ENCODE results near the gene PRKCH. TPM values are rescaled to one million over a fixed set of nuclear protein-coding genes. Genes with fewer than 3 reads are reported as not detected.

PRKCH gene
- total RNA-seq, 1 experiment from 2014 or later: 18.3 TPM

DNA sequence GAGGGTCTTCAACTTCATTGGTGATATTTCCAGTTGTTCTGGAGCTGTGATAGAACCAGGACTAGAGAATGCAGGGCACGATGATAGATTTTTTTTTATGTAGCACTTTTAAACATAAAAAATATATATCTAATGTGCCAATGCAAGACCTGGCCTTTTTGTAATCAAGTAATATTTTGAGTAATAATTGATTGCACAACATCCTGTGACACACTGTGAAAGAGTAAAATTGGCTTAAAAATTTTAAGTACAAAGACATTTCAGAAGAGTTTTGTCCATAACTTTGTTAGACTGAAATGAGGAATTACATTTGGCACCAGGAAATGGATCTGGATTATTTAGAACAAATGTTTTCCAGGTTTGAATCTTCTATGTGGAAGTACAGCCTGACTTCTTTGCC, 22.1 kb downstream of the PRKCH start:
- H3K27me3 ChIP-seq (replicated peaks; ENCODE audit: control insufficient read depth, insufficient read depth, low read length): no peaks in the 10 kb centered on the region
- TF ChIP-seq, protein P1, sequence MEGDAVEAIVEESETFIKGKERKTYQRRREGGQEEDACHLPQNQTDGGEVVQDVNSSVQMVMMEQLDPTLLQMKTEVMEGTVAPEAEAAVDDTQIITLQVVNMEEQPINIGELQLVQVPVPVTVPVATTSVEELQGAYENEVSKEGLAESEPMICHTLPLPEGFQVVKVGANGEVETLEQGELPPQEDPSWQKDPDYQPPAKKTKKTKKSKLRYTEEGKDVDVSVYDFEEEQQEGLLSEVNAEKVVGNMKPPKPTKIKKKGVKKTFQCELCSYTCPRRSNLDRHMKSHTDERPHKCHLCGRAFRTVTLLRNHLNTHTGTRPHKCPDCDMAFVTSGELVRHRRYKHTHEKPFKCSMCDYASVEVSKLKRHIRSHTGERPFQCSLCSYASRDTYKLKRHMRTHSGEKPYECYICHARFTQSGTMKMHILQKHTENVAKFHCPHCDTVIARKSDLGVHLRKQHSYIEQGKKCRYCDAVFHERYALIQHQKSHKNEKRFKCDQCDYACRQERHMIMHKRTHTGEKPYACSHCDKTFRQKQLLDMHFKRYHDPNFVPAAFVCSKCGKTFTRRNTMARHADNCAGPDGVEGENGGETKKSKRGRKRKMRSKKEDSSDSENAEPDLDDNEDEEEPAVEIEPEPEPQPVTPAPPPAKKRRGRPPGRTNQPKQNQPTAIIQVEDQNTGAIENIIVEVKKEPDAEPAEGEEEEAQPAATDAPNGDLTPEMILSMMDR (IDR thresholded peaks at IDR 0.05; ENCODE audit: insufficient read depth in 1 of 2, low read depth in 1 of 2, low read length in 1 of 2, severe bottlenecking in 1 of 2, unreplicated experiment in 1 of 2): no peak
- peaks cover 4% of the 10 kb centered on the region for H3K36me3 Mint-ChIP-seq (ENCODE audit: insufficient read depth, unreplicated experiment)
- POLR2A ChIA-PET: no interaction called here
- no peak for DNase-seq
- no peaks in the 10 kb centered on the region for H3K36me3 ChIP-seq (ENCODE audit: control insufficient read depth, insufficient read depth, low read length)
- H3K4me3 ChIP-seq (ENCODE audit: low read depth, low read length): no peak overlapping the region
- no TSS peak for BruUV-seq (replicated peaks)
- H3K4me3 Mint-ChIP-seq (ENCODE audit: unreplicated experiment): no peak overlapping the region
- CTCF ChIA-PET: interaction anchor here (0.8 kb wide), 1 partner anchor 591 kb away, joined by 3 read pairs; no protein-coding TSS in a partner anchor
- no peaks in the 10 kb centered on the region for H3K9me3 ChIP-seq
- H3K27ac Mint-ChIP-seq (ENCODE audit: unreplicated experiment): no peak overlapping the region
- H3K27me3 Mint-ChIP-seq (ENCODE audit: insufficient read depth, unreplicated experiment): no peaks in the 10 kb centered on the region
- no peaks in the 10 kb centered on the region for H3K4me1 ChIP-seq
- H3K4me1 Mint-ChIP-seq (ENCODE audit: low read depth, unreplicated experiment): peaks cover 4% of the 10 kb centered on the region
- no peaks in the 10 kb centered on the region for H3K9me3 Mint-ChIP-seq (ENCODE audit: unreplicated experiment)
- intact Hi-C loops (cut with micrococcal nuclease; ENCODE audit: unreplicated experiment): no loop called here

DNA sequence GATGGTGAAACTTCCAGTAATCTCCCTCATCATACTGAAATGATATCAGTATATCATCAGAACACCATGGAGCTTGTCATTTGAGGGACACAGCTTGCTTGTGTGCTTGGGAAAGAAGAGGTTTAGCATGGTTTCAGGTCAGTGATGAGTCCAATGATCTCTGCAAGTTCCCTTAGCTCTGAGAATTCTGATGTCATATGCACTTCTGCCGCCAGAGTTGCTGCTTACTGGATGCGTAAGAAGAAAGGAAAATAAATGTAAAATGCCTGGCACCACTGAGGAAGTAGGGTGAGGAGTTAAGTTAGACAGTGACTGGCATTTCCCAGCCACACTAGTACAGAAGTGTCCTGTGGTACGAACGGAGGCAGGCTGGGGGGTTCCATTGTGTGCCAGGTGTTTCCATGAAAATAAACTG, 22.6 kb downstream of the PRKCH start:
- H3K4me1 ChIP-seq: no peaks in the 10 kb centered on the region
- H3K4me3 Mint-ChIP-seq (ENCODE audit: unreplicated experiment): no peak overlapping the region
- no peaks in the 10 kb centered on the region for H3K27me3 Mint-ChIP-seq (ENCODE audit: insufficient read depth, unreplicated experiment)
- H3K4me1 Mint-ChIP-seq (ENCODE audit: low read depth, unreplicated experiment): peaks cover 4% of the 10 kb centered on the region
- peaks cover 4% of the 10 kb centered on the region for H3K36me3 Mint-ChIP-seq (ENCODE audit: insufficient read depth, unreplicated experiment)
- no peaks in the 10 kb centered on the region for H3K36me3 ChIP-seq (ENCODE audit: control insufficient read depth, insufficient read depth, low read length)
- intact Hi-C loops (cut with micrococcal nuclease; ENCODE audit: unreplicated experiment): no loop called here
- no peak for DNase-seq
- H3K4me3 ChIP-seq (ENCODE audit: low read depth, low read length): no peak overlapping the region
- no TSS peak for BruUV-seq (replicated peaks)
- TF ChIP-seq, protein P1 (IDR thresholded peaks at IDR 0.05; ENCODE audit: insufficient read depth in 1 of 2, low read depth in 1 of 2, low read length in 1 of 2, severe bottlenecking in 1 of 2, unreplicated experiment in 1 of 2): no peak
- no peaks in the 10 kb centered on the region for H3K9me3 ChIP-seq
- ChIA-PET POLR2A (no interaction called here), CTCF (interaction anchor here (0.8 kb wide), 1 partner anchor 591 kb away, joined by 3 read pairs; no protein-coding TSS in a partner anchor)
- no peaks in the 10 kb centered on the region for H3K27me3 ChIP-seq (replicated peaks; ENCODE audit: control insufficient read depth, insufficient read depth, low read length)
- no peaks in the 10 kb centered on the region for H3K9me3 Mint-ChIP-seq (ENCODE audit: unreplicated experiment)
- no peak overlapping the region for H3K27ac Mint-ChIP-seq (ENCODE audit: unreplicated experiment)

DNA sequence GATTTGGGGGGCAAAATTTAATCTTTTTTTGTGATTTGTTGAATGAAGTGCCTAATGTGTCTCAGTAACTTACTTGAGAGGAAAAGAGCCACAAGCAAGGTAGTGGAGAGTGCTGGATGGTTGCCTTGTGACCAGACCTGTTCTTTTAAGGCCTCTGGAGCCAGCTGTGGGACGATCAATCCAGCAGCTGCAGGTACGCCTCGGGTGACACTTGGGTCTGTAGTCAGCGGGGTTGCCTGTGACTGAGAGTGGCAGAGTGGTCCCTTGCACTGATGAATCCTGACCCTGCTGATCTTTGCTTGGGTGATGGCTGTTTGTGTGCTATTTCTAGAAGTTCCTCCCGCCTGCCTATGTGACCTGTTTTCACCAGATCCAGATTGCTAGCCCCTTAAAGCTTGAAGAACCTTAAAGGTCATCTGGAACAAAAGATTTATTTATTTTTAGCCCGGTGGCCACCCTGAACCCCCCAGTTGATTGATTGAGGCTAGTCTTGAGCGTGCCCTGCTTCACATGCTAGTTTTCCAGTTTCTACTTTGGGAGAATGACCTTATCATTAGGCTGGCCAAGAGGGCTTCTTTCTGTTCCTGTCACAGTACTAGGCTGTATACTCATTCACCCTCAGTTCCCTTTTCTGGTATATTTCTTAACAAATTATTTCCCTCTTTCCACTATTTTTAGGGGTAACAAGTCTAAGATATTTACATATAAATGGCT, 23.2 kb downstream of the PRKCH start:
- BruUV-seq (replicated peaks): no TSS peak
- Histone ChIP-seq H3K4me3 (ENCODE audit: low read depth, low read length) (no peak overlapping the region), H3K4me1 (no peaks in the 10 kb centered on the region), H3K9me3 (no peaks in the 10 kb centered on the region), H3K27me3 (replicated peaks; ENCODE audit: control insufficient read depth, insufficient read depth, low read length) (no peaks in the 10 kb centered on the region), H3K36me3 (ENCODE audit: control insufficient read depth, insufficient read depth, low read length) (no peaks in the 10 kb centered on the region)
- TF ChIP-seq, protein P1 (IDR thresholded peaks at IDR 0.05; ENCODE audit: insufficient read depth in 1 of 2, low read depth in 1 of 2, low read length in 1 of 2, severe bottlenecking in 1 of 2, unreplicated experiment in 1 of 2): no peak
- intact Hi-C loops (cut with micrococcal nuclease; ENCODE audit: unreplicated experiment): no loop called here
- no peak for DNase-seq
- Mint-ChIP-seq H3K36me3 (ENCODE audit: insufficient read depth, unreplicated experiment) (peaks cover 4% of the 10 kb centered on the region), H3K9me3 (ENCODE audit: unreplicated experiment) (no peaks in the 10 kb centered on the region), H3K4me1 (ENCODE audit: low read depth, unreplicated experiment) (peaks cover 4% of the 10 kb centered on the region), H3K4me3 (ENCODE audit: unreplicated experiment) (no peak overlapping the region), H3K27ac (ENCODE audit: unreplicated experiment) (no peak overlapping the region), H3K27me3 (ENCODE audit: insufficient read depth, unreplicated experiment) (no peaks in the 10 kb centered on the region)
- ChIA-PET CTCF (no interaction called here), POLR2A (no interaction called here)
